ENCODE measurements around the gene ZNF697.

The ZNF697 gene

DNA sequence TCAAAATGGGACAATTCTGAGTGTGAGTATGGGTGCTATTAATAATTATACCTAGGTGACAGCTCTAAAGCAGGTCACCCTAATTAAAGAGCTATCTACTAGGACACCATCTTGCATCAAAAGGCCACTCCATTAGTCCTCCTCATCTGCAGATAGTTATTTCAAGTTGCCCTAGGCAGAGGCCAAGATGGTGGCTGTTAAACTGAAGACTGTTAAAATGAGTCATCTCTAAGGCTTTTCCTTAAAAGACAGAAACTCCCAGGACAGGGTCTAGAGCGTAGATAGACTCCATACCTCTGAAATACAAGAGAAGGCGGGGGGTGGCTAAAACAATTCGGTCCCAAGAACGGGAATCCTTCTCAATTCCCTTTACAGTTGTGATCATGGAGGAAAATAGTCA lies 4.5 kb upstream of the ZNF697 start:
- peaks cover 63% of the 10 kb centered on the region for H3K27me3 Mint-ChIP-seq
- H3K4me1 Mint-ChIP-seq (ENCODE audit: low read depth): peaks cover 4% of the 10 kb centered on the region
- H3K4me3 Mint-ChIP-seq: no peak overlapping the region
- H3K27ac Mint-ChIP-seq: no peak overlapping the region
- H3K36me3 Mint-ChIP-seq (ENCODE audit: low read depth): no peaks in the 10 kb centered on the region
- no peaks in the 10 kb centered on the region for H3K9me3 Mint-ChIP-seq

DNA sequence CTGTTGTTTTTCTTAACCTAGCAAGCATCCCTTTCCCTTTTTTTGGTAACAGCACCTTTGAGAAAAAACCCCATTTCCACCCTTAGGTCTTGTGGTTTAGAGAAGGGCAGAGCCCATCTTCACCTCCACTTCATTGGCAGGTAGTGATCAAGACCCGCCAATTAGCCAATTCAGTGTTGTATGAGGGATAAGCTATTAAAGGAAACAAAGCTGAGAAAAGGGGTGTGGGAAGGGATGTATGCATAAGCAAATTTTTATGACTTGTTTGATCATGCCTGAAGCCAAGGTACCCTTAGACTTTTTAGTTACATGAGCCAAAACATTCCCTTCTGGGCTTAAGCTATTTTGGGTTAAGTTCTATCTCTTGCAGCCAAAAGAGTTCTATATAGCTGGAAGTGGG lies 3.6 kb upstream of the ZNF697 start:
- no peak overlapping the region for H3K27ac Mint-ChIP-seq
- H3K4me3 Mint-ChIP-seq: no peak overlapping the region
- no peaks in the 10 kb centered on the region for H3K36me3 Mint-ChIP-seq (ENCODE audit: low read depth)
- H3K4me1 Mint-ChIP-seq (ENCODE audit: low read depth): peaks cover 11% of the 10 kb centered on the region
- no peaks in the 10 kb centered on the region for H3K9me3 Mint-ChIP-seq
- peaks cover 67% of the 10 kb centered on the region for H3K27me3 Mint-ChIP-seq

GRCh38 chr1:119651133-119651532 lies 3.1 kb upstream of the ZNF697 start:
- Mint-ChIP-seq H3K36me3 (ENCODE audit: low read depth) (no peaks in the 10 kb centered on the region), H3K9me3 (peaks cover 4% of the 10 kb centered on the region), H3K27ac (no peak overlapping the region), H3K4me1 (ENCODE audit: low read depth) (peaks cover 16% of the 10 kb centered on the region), H3K4me3 (no peak overlapping the region), H3K27me3 (peaks cover 70% of the 10 kb centered on the region)

DNA sequence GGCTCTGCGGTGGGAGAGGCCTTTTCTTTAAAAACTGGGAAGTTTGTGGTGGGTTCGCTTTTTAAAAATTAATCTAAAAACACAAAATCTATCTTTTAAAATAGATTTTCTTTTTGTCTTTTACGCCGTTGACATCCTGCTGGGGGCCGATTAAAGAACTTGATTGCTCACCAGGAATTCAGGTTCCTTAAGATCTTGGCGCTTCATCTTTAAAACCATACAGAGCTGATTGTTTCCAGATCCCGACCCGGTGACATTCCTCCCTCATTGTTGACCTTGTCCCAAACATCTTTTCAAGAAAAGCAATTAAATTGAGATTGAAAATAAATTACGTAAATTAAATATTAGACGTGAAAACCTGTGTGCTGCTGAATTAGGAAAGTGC lies 546 bp upstream of the ZNF697 start:
- Mint-ChIP-seq H3K27me3 (peaks cover 83% of the 10 kb centered on the region), H3K4me1 (ENCODE audit: low read depth) (peaks cover 29% of the 10 kb centered on the region), H3K4me3 (peak overlapping the region; percentile 74), H3K9me3 (peaks cover 4% of the 10 kb centered on the region), H3K27ac (no peak overlapping the region), H3K36me3 (ENCODE audit: low read depth) (no peaks in the 10 kb centered on the region)

GRCh38 chr1:119647228-119647733 lies 785 bp downstream of the ZNF697 start:
- H3K36me3 Mint-ChIP-seq (ENCODE audit: low read depth): no peaks in the 10 kb centered on the region
- peaks cover 29% of the 10 kb centered on the region for H3K4me1 Mint-ChIP-seq (ENCODE audit: low read depth)
- no peak overlapping the region for H3K27ac Mint-ChIP-seq
- H3K27me3 Mint-ChIP-seq: peaks cover 86% of the 10 kb centered on the region
- H3K9me3 Mint-ChIP-seq: peaks cover 4% of the 10 kb centered on the region
- peak overlapping the region; percentile 80 for H3K4me3 Mint-ChIP-seq

DNA sequence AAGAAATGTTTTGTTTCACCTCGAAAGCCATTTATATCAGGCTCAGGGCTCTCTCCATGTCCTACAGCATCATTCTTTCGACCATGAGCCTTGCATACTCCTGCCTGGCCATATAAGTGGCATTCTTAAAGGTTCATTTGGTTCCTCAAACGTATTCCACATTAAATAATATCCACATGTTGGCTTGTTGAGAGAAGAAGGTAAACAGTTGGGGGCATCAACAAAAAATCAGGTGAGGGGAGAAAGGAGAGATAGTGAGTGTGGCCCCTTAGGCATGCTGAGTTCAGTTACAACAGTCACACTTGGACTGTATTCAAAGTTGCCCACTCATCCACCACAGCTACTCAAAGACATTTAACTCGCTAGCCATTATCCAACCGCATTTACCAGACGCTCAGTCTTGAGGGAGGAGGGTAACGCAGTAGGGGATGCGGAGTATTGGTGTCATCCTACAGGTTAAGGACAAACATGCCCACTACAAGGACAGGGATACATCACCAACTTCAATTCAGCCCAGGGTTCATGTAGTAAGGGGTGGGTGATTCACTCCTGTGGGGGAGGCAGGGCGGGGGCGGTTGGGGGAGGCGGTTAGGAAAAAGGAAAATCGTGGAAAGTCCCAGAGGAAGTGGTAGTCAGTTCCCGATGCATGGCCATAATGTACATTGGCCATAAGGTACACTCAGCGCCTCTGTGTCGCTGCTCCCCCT lies 1.4 kb downstream of the ZNF697 start:
- no peak overlapping the region for H3K27ac Mint-ChIP-seq
- H3K4me3 Mint-ChIP-seq: peak overlapping the region; percentile 80
- peaks cover 4% of the 10 kb centered on the region for H3K9me3 Mint-ChIP-seq
- no peaks in the 10 kb centered on the region for H3K36me3 Mint-ChIP-seq (ENCODE audit: low read depth)
- H3K27me3 Mint-ChIP-seq: peaks cover 87% of the 10 kb centered on the region
- peaks cover 29% of the 10 kb centered on the region for H3K4me1 Mint-ChIP-seq (ENCODE audit: low read depth)

- Mint-ChIP-seq H3K27ac (no peak overlapping the region), H3K27me3 (peaks cover 36% of the 10 kb centered on the region), H3K36me3 (ENCODE audit: low read depth) (no peaks in the 10 kb centered on the region), H3K4me1 (ENCODE audit: low read depth) (no peaks in the 10 kb centered on the region), H3K9me3 (no peaks in the 10 kb centered on the region), H3K4me3 (no peak overlapping the region)
Measured at GRCh38 chr1:119639109-119639508, 9.0 kb downstream of the ZNF697 start.

- Mint-ChIP-seq H3K9me3 (no peaks in the 10 kb centered on the region), H3K4me1 (ENCODE audit: low read depth) (no peaks in the 10 kb centered on the region), H3K36me3 (ENCODE audit: low read depth) (no peaks in the 10 kb centered on the region), H3K27ac (no peak overlapping the region), H3K4me3 (no peak overlapping the region), H3K27me3 (peaks cover 36% of the 10 kb centered on the region)
Measured at GRCh38 chr1:119637710-119638109, 10.4 kb downstream of the ZNF697 start.

DNA sequence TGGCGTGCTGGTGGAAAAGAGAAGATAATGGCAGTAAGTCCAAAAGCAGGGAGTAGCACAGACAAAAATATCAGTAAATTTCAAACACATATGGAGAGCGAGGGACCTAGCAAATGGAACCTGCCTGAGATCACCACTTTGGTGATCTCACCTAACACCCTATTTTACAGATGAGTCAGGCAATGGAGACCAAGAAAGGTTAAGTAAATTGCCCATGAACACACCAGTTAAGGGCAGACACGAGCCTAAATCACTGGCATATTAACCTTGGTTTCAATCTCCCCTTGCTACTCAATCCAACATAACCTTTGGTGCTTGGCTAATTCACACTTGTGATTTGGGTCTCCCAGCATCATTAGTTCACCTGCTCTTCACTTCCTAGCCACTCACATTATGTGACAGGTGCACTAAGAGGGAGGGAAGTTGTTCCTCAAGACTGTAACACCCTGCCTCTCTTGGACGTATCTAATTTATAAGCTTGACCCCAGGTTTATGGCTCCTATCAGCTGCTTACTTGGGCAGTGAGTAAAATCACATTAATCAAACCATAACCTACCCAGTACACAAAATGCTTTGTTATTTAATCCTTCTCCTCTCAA lies 11.5 kb downstream of the ZNF697 start:
- peaks cover 34% of the 10 kb centered on the region for H3K27me3 Mint-ChIP-seq
- no peaks in the 10 kb centered on the region for H3K36me3 Mint-ChIP-seq (ENCODE audit: low read depth)
- H3K9me3 Mint-ChIP-seq: no peaks in the 10 kb centered on the region
- no peaks in the 10 kb centered on the region for H3K4me1 Mint-ChIP-seq (ENCODE audit: low read depth)
- H3K4me3 Mint-ChIP-seq: no peak overlapping the region
- no peak overlapping the region for H3K27ac Mint-ChIP-seq

GRCh38 chr1:119635811-119636390 lies 12.2 kb downstream of the ZNF697 start:
- peaks cover 37% of the 10 kb centered on the region for H3K27me3 Mint-ChIP-seq
- H3K36me3 Mint-ChIP-seq (ENCODE audit: low read depth): no peaks in the 10 kb centered on the region
- no peak overlapping the region for H3K27ac Mint-ChIP-seq
- no peaks in the 10 kb centered on the region for H3K4me1 Mint-ChIP-seq (ENCODE audit: low read depth)
- no peaks in the 10 kb centered on the region for H3K9me3 Mint-ChIP-seq
- no peak overlapping the region for H3K4me3 Mint-ChIP-seq

DNA sequence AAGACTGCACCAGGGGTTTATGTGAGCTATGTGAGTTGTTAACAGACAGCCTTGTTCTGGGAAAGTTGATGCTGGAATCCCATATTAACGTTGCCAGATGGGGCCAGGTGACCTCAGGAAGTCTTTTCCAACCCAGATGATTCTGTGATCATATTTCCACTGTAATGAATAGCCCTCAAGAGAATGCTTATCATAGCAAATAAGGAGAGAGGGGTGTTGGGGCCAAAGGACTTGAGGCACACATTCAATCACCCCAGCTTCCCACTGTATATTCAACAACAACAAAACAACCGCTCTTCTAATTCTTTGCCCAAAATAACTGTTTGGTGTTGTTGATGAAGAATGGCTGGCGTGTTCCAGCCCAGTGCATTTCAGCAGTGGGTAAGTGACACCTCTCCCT lies 14.1 kb downstream of the ZNF697 start:
- Mint-ChIP-seq H3K4me1 (ENCODE audit: low read depth) (no peaks in the 10 kb centered on the region), H3K4me3 (no peak overlapping the region), H3K27me3 (peaks cover 47% of the 10 kb centered on the region), H3K36me3 (ENCODE audit: low read depth) (no peaks in the 10 kb centered on the region), H3K9me3 (no peaks in the 10 kb centered on the region), H3K27ac (no peak overlapping the region)

GRCh38 chr1:119633575-119633974 lies 14.5 kb downstream of the ZNF697 start:
- H3K27me3 Mint-ChIP-seq: peaks cover 51% of the 10 kb centered on the region
- H3K36me3 Mint-ChIP-seq (ENCODE audit: low read depth): no peaks in the 10 kb centered on the region
- H3K4me3 Mint-ChIP-seq: no peak overlapping the region
- no peak overlapping the region for H3K27ac Mint-ChIP-seq
- H3K9me3 Mint-ChIP-seq: no peaks in the 10 kb centered on the region
- H3K4me1 Mint-ChIP-seq (ENCODE audit: low read depth): no peaks in the 10 kb centered on the region

DNA sequence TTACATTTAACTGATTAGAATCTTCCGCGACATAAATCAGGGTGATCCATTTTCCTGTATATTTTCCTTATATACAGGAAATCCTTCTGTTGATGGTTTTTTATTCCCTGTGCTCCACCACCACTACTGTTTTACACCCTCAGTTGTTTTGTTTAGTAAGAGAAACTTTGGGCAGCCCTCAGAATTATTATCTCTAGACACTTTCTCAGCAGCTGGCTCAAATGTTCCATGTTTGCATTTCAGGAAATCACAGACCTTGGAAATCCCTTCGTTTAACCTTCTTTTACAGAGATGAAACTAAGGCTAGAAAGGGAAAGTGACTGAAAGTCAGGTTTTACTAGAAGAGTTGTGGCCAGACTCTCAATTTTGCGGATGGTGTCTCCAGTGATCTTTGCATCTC lies 15.2 kb downstream of the ZNF697 start:
- H3K27ac Mint-ChIP-seq: no peak overlapping the region

GRCh38 chr1:119632103-119632490 lies 16.0 kb downstream of the ZNF697 start:
- no peaks in the 10 kb centered on the region for H3K36me3 Mint-ChIP-seq (ENCODE audit: low read depth)
- H3K27ac Mint-ChIP-seq: no peak overlapping the region
- H3K9me3 Mint-ChIP-seq: no peaks in the 10 kb centered on the region
- H3K4me1 Mint-ChIP-seq (ENCODE audit: low read depth): no peaks in the 10 kb centered on the region
- H3K27me3 Mint-ChIP-seq: peaks cover 58% of the 10 kb centered on the region
- no peak overlapping the region for H3K4me3 Mint-ChIP-seq

More for the DNA sequence above, 15.2 kb downstream of the ZNF697 start:
- Mint-ChIP-seq H3K4me1 (ENCODE audit: low read depth) (no peaks in the 10 kb centered on the region), H3K9me3 (no peaks in the 10 kb centered on the region), H3K27me3 (peaks cover 58% of the 10 kb centered on the region), H3K4me3 (no peak overlapping the region), H3K36me3 (ENCODE audit: low read depth) (no peaks in the 10 kb centered on the region)

DNA sequence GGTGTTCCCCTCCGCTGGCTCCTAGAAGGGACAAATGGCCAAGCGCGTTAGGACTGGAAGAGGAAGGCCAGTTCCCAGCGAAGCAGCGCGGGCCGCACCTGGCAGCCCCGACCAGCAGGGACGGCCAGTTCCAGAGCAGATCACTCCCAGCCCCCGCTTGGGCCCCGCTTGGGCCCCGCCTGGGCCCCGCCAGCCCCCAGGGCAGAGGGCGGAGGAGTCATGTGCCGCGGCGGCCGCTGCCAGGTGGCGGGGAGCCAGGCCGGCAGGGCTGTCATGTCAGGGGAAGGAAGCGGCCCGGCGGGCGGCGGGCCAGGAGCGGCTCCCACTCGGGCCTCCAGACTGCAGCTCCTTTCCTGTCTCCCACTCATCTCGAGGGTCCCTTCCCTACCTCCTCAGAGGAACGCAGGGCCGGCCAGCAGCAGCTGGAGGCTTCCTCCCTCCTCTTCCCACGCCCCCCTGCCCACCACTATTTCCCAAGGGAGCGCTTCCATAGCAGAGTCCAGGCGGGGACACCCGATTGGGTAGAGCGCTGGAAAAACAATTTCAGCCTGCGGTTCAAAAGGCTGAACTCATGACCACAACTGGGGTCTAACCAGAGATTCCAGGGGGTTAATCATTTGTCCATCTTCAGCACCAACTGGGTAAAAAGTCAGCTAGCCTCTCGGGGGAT lies 16.5 kb downstream of the ZNF697 start:
- Mint-ChIP-seq H3K9me3 (no peaks in the 10 kb centered on the region), H3K27me3 (peaks cover 61% of the 10 kb centered on the region), H3K36me3 (ENCODE audit: low read depth) (no peaks in the 10 kb centered on the region), H3K4me1 (ENCODE audit: low read depth) (no peaks in the 10 kb centered on the region), H3K4me3 (no peak overlapping the region), H3K27ac (no peak overlapping the region)

All from stimulated activated naive CD8-positive, alpha-beta T cell treated with anti-CD3 and anti-CD28 coated beads, Interleukin-15, Interleukin-2, amounts not matched to agents 100 ng/mL and 50 ng/mL, for 24 hours (primary cell).